Activated T-cell treated with anti-CD3 and anti-CD28 coated beads, Interleukin-2, amount 50 U/mL, for 24 hours (primary cell): ENCODE data around the gene NRP1.
"Not testable (repeated sequence)": the region's sequence is repeated elsewhere in the genome, so short reads cannot be mapped to it uniquely, and the experiment has no call there.

Experiments
- DNase-seq: peaks from one replicate; pipeline ENCODE4 v3.0.0-alpha.2; 2020
- H3K27ac Mint-ChIP-seq: 2 replicates; pipeline ENCODE4 v1.8.0; 2020; ENCODE audit warnings: mild to moderate bottlenecking, mixed read lengths
- H3K27me3 Mint-ChIP-seq: 2 replicates; pipeline ENCODE4 v1.8.0; 2020; ENCODE audit warnings: mixed read lengths
- H3K36me3 Mint-ChIP-seq: 2 replicates; pipeline ENCODE4 v1.8.0; 2020; ENCODE audit warnings: low read depth, mixed read lengths
- H3K4me1 Mint-ChIP-seq: 2 replicates; pipeline ENCODE4 v1.8.0; 2020; ENCODE audit warnings: low read depth, mixed read lengths
- H3K4me3 Mint-ChIP-seq: 2 replicates; pipeline ENCODE4 v1.8.0; 2020; ENCODE audit warnings: mild to moderate bottlenecking, moderate library complexity, mixed read lengths
- H3K9me3 Mint-ChIP-seq: 2 replicates; pipeline ENCODE4 v1.8.0; 2020; ENCODE audit warnings: mixed read lengths

NRP1 gene

DNA sequence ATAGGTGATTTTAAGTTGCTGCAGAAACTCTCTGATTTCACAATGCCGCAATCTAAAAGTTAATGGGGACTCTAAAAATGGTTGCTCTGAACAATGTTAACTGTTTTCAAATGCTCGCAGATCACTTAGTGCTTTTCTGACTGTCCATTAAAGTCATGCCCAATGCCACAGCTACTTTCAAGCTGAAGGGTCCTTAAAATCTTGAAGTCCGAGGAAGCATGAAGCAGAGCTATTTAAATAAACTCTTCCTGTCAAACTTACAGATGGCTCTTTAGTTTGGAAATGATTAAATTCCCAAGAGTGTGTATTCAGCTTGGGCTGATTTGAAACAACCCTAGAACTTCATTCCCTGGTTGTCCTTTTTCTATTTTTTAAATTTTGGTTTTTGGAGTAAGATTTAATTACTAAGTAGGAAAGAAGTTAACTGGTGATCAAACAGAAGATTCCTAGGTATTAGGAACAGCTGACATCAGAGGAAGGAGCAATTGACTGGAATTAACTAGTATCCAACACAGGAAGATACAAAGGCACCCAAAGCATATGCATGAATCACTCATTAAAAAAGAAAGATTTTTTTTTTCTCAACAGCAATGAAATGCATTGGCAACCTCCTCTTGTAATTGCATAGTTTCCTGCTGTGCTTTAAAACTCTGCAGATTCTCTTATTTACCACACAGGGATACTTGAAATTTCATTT is 105.1 kb downstream of the NRP1 start:
- H3K27me3 Mint-ChIP-seq = no peaks in the 10 kb centered on the region
- no peak overlapping the region for H3K27ac Mint-ChIP-seq
- no peak for DNase-seq
- no peaks in the 10 kb centered on the region for H3K9me3 Mint-ChIP-seq
- no peak overlapping the region for H3K4me3 Mint-ChIP-seq
- no peaks in the 10 kb centered on the region for H3K36me3 Mint-ChIP-seq
- H3K4me1 Mint-ChIP-seq = peaks cover 5% of the 10 kb centered on the region

DNA sequence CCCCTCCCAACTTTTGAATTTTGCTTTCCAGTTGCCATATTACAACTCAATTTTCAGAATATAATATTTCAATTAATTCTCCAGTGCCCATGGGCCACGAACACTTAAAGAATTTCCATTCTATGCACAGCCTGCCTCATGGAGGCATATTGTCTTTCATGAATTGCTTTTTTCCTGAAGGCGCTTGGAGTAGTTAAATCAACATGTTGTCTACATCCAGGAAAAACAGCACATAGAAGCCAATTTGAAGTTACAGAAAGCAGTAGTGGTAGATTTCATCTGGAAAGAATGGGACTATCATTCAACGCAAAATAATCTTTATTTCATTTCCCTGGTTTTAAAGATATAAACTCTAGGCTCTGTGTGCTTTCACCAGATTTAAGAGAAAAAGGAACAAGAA is 106.0 kb downstream of the NRP1 start:
- H3K9me3 Mint-ChIP-seq = no peaks in the 10 kb centered on the region
- H3K27me3 Mint-ChIP-seq = no peaks in the 10 kb centered on the region
- no peaks in the 10 kb centered on the region for H3K36me3 Mint-ChIP-seq
- no peak overlapping the region for H3K4me3 Mint-ChIP-seq
- H3K4me1 Mint-ChIP-seq = peaks cover 5% of the 10 kb centered on the region
- no peak for DNase-seq
- no peak overlapping the region for H3K27ac Mint-ChIP-seq

DNA sequence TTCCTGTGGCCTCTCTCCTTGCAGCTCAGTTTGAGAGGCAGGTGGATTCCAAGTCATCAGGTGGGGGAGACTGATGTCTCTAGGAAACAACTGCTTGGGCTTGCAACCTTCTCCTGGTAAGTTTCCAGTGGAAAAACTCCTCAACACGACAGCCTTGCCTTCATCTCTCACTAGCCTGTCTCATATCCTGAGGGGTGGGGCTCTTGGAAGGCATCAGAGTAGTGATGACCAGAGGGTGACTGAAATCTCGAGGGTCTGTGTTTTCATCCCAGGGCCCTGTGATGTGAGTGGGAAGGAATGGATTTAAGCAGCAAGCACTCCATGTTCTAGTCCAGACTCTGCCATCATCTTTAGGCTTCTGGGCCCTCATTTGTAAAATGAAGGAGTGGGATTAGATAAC is 107.0 kb downstream of the NRP1 start:
- Mint-ChIP-seq H3K4me3 (no peak overlapping the region), H3K9me3 (no peaks in the 10 kb centered on the region), H3K36me3 (no peaks in the 10 kb centered on the region)

GRCh38 chr10:33224251-33224965 is 110.1 kb downstream of the NRP1 start:
- peaks cover 3% of the 10 kb centered on the region for H3K27me3 Mint-ChIP-seq
- no peak overlapping the region for H3K27ac Mint-ChIP-seq
- H3K9me3 Mint-ChIP-seq = no peaks in the 10 kb centered on the region
- no peak overlapping the region for H3K4me3 Mint-ChIP-seq
- H3K4me1 Mint-ChIP-seq = no peaks in the 10 kb centered on the region
- no peaks in the 10 kb centered on the region for H3K36me3 Mint-ChIP-seq
- DNase-seq = no peak

More for the DNA sequence above, 107.0 kb downstream of the NRP1 start:
- H3K27me3 Mint-ChIP-seq = peaks cover 3% of the 10 kb centered on the region
- no peak overlapping the region for H3K27ac Mint-ChIP-seq
- H3K4me1 Mint-ChIP-seq = no peaks in the 10 kb centered on the region
- DNase-seq = no peak

DNA sequence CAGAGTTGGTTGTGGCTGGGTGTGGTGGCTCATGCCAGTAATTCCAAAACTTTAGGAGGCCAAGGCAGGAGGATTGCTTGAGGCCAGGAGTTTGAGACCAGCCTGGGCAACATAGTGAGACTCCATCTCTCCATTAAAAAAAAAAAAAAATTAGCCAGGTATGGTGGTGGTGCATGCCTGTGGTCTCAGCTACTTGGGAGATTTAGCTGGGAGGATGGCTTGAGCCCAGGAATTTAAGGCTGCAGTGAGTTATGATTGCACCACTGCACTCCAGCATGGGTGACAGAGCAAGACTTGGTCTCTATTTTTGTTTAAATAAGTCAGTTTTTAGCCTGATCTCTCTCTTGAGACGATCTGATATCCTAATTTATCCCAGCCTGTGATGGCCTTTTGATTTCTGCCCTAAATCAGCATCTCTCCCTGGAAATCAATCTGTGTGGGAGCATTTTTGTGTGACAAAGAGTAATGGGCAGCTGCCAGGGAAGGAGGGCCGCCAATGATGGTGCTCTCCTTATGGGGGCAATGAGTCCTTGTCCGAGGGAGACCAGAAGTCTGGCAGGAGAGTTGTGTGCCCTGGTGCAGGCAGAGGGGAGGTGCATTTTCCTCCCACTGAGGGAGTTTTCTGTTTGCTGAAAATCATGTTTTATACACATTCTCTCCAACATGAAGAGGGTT is 111.0 kb downstream of the NRP1 start:
- no peak overlapping the region for H3K27ac Mint-ChIP-seq
- no peak overlapping the region for H3K4me3 Mint-ChIP-seq
- H3K27me3 Mint-ChIP-seq = peaks cover 3% of the 10 kb centered on the region

GRCh38 chr10:33222304-33222703 is 112.2 kb downstream of the NRP1 start:
- not testable (repeated sequence) for H3K4me3 Mint-ChIP-seq, H3K27ac Mint-ChIP-seq, H3K4me1 Mint-ChIP-seq, H3K36me3 Mint-ChIP-seq, H3K27me3 Mint-ChIP-seq, DNase-seq, H3K9me3 Mint-ChIP-seq

More for the DNA sequence above, 111.0 kb downstream of the NRP1 start:
- no peaks in the 10 kb centered on the region for H3K36me3 Mint-ChIP-seq
- no peaks in the 10 kb centered on the region for H3K4me1 Mint-ChIP-seq
- DNase-seq = no peak
- no peaks in the 10 kb centered on the region for H3K9me3 Mint-ChIP-seq

DNA sequence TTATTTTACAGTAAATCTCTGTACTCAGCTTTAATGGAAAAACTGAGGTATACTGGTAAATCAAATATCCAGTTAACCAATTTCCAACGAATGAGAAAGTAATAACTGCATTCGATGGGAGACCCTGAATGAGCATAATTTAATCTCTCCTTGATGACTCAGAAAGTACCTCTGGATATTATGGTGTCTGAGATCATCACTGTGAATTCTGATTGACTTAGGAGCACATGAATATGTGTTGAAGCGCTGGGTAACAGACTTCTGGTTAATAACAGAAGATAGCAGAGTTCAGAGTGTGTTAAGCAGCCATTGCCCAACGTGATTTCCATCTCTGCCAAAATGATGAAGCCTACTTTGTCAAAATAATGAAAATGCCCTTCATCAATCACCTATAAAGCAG is 116.6 kb downstream of the NRP1 start:
- Mint-ChIP-seq H3K36me3 (no peaks in the 10 kb centered on the region), H3K4me1 (peaks cover 22% of the 10 kb centered on the region), H3K27ac (no peak overlapping the region), H3K4me3 (no peak overlapping the region), H3K27me3 (peaks cover 1% of the 10 kb centered on the region), H3K9me3 (peaks cover 6% of the 10 kb centered on the region)
- no peak for DNase-seq

DNA sequence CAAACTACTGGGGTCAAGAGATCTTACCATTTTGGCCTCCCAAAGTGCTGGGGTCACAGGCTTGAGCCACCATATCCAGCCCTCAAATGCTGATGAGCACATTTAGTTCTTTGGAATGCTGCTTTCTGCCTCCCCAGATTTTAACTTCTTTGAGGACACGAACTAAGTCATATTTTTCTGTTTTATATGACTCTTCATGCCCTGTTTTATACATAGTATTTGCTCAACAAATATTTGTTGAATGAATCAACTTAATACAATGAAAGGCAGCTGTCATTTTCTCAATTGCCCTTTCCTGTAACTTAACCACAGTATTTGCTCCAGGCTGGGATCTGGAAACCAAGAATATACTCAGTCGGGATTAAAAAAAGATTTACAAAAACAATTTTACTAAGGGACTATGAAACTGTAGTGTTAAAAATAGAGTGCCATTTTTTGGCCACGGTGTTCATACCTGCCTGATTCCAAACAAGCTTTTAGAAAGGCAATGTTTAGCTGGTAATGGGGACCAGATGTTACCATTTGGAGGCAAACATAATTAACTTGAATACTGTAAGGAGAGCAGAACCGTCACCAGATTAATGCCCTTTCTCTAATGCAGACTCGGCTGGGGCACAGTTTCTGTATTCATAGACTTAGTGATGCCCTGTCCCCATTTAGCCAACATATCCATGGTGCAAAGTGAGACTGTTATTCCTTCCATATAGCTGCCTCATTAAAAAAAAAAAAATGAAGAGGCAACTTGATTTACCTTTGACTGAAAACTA is 117.6 kb downstream of the NRP1 start:
- no peak overlapping the region for H3K4me3 Mint-ChIP-seq
- H3K36me3 Mint-ChIP-seq = no peaks in the 10 kb centered on the region
- DNase-seq = no peak
- no peaks in the 10 kb centered on the region for H3K27me3 Mint-ChIP-seq
- H3K9me3 Mint-ChIP-seq = peaks cover 6% of the 10 kb centered on the region
- no peak overlapping the region for H3K27ac Mint-ChIP-seq
- peaks cover 28% of the 10 kb centered on the region for H3K4me1 Mint-ChIP-seq

DNA sequence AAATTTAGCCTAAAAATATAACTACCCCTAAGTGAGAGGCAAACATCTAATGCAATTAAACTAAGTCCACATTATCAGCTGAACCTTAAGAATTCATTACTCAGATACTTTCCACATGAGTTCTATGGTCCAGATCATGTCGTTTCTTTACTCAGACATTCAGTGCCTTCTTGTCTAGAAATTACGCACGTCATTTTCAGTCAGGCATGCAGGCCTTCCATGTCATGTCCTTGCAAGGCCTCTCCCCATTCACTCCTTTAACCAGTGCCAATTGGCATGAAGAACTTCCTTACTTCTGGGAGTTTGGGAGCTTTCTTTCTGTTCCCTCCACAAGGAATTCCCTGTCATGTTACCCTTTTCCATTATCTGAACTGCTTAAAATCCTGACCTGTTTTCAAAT is 118.8 kb downstream of the NRP1 start:
- Mint-ChIP-seq H3K4me3 (no peak overlapping the region), H3K9me3 (peaks cover 6% of the 10 kb centered on the region), H3K4me1 (peaks cover 40% of the 10 kb centered on the region), H3K27me3 (no peaks in the 10 kb centered on the region), H3K36me3 (no peaks in the 10 kb centered on the region), H3K27ac (no peak overlapping the region)
- DNase-seq = no peak

- H3K4me3 Mint-ChIP-seq = no peak overlapping the region
- no peaks in the 10 kb centered on the region for H3K36me3 Mint-ChIP-seq
- no peak for DNase-seq
- H3K9me3 Mint-ChIP-seq = peaks cover 6% of the 10 kb centered on the region
- H3K27me3 Mint-ChIP-seq = no peaks in the 10 kb centered on the region
- H3K4me1 Mint-ChIP-seq = peaks cover 40% of the 10 kb centered on the region
- no peak overlapping the region for H3K27ac Mint-ChIP-seq
These were observed 119.3 kb downstream of the NRP1 start for GRCh38 chr10:33215154-33215553.

- H3K4me3 Mint-ChIP-seq = no peak overlapping the region
- no peaks in the 10 kb centered on the region for H3K36me3 Mint-ChIP-seq
- no peak for DNase-seq
- peaks cover 6% of the 10 kb centered on the region for H3K9me3 Mint-ChIP-seq
- H3K27me3 Mint-ChIP-seq = no peaks in the 10 kb centered on the region
- H3K27ac Mint-ChIP-seq = peak overlapping the region; percentile 15
- H3K4me1 Mint-ChIP-seq = peaks cover 40% of the 10 kb centered on the region
These were observed 120.3 kb downstream of the NRP1 start for GRCh38 chr10:33214174-33214573.

DNA sequence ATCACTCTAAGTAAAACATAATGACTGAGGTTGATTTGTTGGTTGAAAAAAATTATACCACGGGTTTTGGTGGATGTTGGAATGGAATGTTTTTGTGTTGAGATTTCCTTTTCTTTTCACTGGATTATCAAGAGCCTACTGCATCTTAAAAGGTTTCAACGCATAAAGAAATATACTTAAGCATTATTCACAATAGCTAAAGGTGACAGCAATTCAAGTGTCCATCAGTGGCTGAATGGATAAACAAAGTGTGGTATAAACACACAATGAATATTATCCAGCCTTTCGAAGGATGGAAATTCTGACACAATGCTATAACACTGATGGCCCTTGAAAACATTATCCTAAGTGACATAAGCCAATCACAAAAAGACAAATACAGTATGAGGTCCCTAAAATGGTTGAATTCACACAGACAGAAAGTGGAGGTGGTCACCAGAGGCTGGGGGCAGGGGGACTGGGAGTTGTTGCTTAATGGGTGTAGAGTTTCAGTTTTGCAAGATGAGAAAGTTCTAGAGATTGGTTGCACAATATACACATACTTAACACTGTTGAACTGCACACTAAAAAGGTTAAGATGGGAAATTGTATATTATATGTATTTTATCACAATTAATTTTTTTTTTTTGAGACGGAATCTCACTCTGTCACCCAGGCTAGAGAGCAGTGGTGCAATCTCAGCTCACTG is 122.3 kb downstream of the NRP1 start:
- Mint-ChIP-seq H3K27ac (no peak overlapping the region), H3K36me3 (no peaks in the 10 kb centered on the region), H3K9me3 (peaks cover 6% of the 10 kb centered on the region), H3K4me3 (no peak overlapping the region), H3K27me3 (no peaks in the 10 kb centered on the region), H3K4me1 (peaks cover 40% of the 10 kb centered on the region)
- no peak for DNase-seq

DNA sequence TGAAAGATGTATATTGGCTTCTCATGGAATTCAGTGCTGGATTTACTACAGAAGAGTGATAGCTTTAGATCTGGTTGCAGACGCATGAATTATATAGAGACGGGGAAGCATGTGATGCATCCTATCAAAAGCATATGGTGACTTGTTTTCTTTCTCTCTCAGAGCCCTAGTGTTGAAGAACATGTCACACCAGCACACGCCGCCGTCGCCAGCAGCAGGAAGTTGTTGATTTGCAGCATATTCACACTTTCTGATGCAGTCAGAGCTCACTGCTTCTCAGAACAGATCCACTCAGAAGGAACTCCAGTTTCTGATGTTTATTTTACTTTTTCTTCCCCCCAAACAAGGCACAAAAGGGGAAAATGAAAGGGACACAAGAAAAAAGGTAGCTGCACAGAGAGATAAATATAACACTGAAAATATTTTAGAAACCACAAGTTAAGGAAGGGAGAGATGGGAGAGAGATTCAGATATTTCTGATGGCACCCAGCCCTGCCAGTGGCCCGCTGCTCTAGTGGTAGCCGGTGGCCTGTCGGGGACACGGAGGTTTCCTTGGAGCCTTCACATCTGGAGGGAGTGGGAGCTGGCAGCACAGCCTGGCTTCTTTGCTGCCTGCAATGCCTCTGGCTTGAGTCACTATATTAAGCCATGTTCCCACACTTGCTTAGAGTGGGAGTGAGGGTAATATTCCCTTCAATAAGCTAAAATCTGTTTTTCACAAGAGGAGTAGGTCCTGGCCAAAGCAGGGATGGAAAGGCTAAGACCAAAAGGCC is 123.2 kb downstream of the NRP1 start:
- H3K4me3 Mint-ChIP-seq = peak overlapping the region; percentile 16
- no peaks in the 10 kb centered on the region for H3K27me3 Mint-ChIP-seq
- H3K4me1 Mint-ChIP-seq = peaks cover 40% of the 10 kb centered on the region
- DNase-seq = no peak
- peaks cover 6% of the 10 kb centered on the region for H3K9me3 Mint-ChIP-seq
- peak overlapping the region; percentile 62 for H3K27ac Mint-ChIP-seq
- no peaks in the 10 kb centered on the region for H3K36me3 Mint-ChIP-seq
